GM23338 (cell line): ENCODE data around the gene ARL4D.

ENCODE experiments used
- EZH2 ChIP-seq: fragments of 200-600 bp; sonication (generic); IDR thresholded peaks from one replicate; pipeline ENCODE4 v1.8.0; 2017; ENCODE audit warnings: antibody characterized with exemption, mild to moderate bottlenecking, low read depth; ENCODE audit not compliant: unreplicated experiment
- EZH2phosphoT487 ChIP-seq: fragments of 200-600 bp; sonication (generic); IDR thresholded peaks from one replicate; pipeline ENCODE4 v1.8.1; 2018; ENCODE audit warnings: antibody characterized with exemption; ENCODE audit not compliant: unreplicated experiment
- POLR2AphosphoS5 ChIP-seq: IDR thresholded peaks from 2 replicates; pipeline ENCODE4 v1.6.1; 2016; ENCODE audit warnings: antibody characterized with exemption, low read depth
- STAT1 ChIP-seq: IDR thresholded peaks from one replicate; pipeline ENCODE4 v1.6.1; 2016; ENCODE audit warnings: antibody characterized with exemption; ENCODE audit not compliant: unreplicated experiment
- TF ChIP-seq, protein P1 (sequence below), 2 experiments: fragments of 200-600 bp in 1 of 2; sonication (generic) in 1 of 2; conservative IDR thresholded peaks; 2 replicates each; pipeline versions ENCODE4 v1.5.1 to v1.6.1; 2016 to 2017; ENCODE audit warnings: antibody characterized with exemption in 2 of 2, low read depth in 2 of 2, mild to moderate bottlenecking in 2 of 2, moderate library complexity in 1 of 2
- TF ChIP-seq, protein P2 (sequence below): IDR thresholded peaks from one replicate; pipeline ENCODE4 v1.6.1; 2018; ENCODE audit warnings: antibody characterized with exemption; ENCODE audit not compliant: unreplicated experiment

DNA sequence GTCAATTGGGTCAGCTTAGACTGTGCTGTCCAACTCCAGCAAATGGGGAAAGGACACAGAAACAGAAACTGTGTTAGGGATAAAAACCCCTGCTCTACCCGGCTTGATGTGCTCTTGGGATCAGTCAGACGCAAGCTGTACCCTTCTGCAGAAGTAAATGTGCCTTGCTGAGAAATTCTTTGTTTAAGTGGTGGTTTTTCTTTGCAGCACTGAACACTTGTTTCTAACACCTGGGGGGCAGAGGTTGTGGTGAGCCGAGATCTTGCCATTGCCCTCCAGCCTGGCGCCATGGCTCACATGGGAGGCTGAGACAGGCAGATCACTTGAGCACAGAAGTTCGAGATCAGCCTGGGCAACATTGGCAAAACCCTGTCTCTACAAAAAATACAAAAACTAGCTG is 18.5 kb upstream of the ARL4D start:
- TF ChIP-seq STAT1 = no peak
- TF ChIP-seq, protein P1, sequence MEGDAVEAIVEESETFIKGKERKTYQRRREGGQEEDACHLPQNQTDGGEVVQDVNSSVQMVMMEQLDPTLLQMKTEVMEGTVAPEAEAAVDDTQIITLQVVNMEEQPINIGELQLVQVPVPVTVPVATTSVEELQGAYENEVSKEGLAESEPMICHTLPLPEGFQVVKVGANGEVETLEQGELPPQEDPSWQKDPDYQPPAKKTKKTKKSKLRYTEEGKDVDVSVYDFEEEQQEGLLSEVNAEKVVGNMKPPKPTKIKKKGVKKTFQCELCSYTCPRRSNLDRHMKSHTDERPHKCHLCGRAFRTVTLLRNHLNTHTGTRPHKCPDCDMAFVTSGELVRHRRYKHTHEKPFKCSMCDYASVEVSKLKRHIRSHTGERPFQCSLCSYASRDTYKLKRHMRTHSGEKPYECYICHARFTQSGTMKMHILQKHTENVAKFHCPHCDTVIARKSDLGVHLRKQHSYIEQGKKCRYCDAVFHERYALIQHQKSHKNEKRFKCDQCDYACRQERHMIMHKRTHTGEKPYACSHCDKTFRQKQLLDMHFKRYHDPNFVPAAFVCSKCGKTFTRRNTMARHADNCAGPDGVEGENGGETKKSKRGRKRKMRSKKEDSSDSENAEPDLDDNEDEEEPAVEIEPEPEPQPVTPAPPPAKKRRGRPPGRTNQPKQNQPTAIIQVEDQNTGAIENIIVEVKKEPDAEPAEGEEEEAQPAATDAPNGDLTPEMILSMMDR (conservative IDR thresholded peaks at IDR 0.05; ENCODE audit: low read depth in 2 of 2) = no peak
- TF ChIP-seq EZH2 = no peak
- TF ChIP-seq, protein P2, sequence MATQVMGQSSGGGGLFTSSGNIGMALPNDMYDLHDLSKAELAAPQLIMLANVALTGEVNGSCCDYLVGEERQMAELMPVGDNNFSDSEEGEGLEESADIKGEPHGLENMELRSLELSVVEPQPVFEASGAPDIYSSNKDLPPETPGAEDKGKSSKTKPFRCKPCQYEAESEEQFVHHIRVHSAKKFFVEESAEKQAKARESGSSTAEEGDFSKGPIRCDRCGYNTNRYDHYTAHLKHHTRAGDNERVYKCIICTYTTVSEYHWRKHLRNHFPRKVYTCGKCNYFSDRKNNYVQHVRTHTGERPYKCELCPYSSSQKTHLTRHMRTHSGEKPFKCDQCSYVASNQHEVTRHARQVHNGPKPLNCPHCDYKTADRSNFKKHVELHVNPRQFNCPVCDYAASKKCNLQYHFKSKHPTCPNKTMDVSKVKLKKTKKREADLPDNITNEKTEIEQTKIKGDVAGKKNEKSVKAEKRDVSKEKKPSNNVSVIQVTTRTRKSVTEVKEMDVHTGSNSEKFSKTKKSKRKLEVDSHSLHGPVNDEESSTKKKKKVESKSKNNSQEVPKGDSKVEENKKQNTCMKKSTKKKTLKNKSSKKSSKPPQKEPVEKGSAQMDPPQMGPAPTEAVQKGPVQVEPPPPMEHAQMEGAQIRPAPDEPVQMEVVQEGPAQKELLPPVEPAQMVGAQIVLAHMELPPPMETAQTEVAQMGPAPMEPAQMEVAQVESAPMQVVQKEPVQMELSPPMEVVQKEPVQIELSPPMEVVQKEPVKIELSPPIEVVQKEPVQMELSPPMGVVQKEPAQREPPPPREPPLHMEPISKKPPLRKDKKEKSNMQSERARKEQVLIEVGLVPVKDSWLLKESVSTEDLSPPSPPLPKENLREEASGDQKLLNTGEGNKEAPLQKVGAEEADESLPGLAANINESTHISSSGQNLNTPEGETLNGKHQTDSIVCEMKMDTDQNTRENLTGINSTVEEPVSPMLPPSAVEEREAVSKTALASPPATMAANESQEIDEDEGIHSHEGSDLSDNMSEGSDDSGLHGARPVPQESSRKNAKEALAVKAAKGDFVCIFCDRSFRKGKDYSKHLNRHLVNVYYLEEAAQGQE = no peak
- no peak for TF ChIP-seq POLR2AphosphoS5
- no peak for TF ChIP-seq EZH2phosphoT487
